Activated T-cell treated with anti-CD3 and anti-CD28 coated beads for 48 hours (primary cell): ENCODE measurements around the gene CCDC86.

Experiments
- DNase-seq: peaks from one replicate; pipeline ENCODE4 v3.0.0-alpha.2; 2020; ENCODE audit warnings: low read depth

CCDC86 gene

DNA sequence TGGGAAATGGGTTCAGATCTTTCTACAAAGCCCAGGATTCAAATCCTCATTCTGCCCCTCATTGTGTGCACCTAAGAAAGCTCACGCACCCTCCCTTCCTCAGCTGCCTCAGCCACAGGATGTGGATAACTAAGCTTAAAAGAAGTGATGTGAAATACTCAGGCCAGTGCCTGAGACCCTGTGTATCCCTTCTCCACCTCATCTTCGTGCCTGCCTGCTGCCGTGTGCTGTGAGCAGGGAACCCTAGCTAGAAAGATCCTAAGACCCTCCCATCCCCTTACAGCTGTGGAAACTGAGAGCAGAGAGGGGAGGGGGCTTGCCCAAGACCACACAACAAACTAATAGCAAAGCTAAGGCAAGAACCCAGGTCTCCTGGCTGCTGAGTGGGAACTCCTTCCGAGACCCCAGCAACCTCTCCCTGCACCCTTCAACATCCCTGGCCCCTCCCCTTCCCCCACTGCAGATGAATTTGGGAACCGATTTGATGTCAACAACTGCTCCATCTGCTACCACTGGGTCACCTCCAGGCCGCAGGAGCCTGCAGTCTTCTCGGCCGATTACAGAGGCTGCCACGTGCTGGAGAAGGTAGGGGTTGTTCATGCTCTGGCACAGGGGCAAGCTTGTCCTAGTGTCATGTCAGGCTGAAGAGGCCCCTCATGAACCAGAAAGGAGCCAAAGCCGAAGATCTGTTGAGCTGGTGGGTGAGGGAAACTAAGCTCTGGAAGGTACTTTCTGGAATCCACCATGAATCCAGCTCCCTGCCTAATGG is 27.0 kb downstream of the CCDC86 start:
- DNase-seq = no peak

DNA sequence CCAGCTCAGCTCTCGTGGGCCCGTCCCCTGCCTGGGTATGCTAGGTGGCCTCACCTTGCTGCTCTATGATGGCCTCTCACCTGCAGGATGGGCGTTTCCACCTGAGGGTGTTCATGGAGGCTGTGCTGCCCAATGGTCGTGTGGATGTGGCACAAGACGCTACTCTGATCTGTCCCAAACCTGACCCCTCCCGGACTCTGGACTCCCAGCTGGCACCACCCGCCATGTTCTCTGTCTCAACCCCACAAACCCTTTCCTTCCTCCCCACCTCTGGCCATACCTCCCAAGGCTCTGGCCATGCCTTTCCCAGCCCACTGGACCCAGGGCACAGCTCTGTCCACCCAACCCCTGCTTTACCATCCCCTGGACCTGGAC is 27.5 kb downstream of the CCDC86 start:
- no peak for DNase-seq

DNA sequence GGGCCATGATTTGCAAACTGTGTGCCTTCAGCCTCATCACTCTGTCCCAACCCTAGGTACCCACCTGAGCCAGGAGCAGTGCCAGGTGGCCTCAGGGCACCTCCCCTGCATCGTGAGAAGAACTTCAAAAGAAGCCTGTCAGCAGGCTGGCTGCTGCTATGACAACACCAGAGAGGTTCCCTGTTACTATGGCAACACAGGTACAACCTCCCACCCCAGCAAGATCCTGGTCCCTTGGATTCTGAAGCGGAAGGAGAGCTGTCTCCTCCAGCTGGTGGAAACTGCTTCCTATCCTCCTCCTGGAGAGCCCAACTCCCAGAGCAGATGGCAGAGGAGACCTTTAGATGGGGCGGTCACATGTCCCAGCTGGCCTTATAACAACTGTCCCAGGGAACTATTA is 28.4 kb downstream of the CCDC86 start:
- no peak for DNase-seq

DNA sequence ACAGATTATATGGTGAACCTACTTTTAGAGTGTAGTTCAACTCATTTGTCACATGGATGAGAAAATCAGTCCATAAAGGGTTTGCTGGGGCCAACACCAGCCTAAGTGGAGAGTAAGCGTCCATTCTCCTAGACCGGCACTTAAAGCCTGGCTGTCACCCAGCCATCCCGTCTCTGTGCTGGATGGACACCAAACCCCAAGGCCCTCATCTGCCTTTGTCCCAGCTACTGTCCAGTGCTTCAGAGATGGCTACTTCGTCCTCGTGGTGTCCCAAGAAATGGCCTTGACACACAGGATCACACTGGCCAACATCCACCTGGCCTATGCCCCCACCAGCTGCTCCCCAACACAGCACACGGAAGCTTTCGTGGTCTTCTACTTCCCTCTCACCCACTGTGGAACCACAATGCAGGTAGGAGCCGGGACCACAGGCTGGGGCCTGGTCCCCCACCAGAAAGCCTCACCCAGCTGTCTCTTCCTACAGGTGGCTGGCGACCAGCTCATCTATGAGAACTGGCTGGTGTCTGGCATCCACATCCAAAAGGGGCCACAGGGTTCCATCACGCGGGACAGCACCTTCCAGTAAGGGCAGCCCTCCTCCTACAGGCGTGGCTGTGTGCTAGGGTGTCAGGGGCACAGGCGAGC is 28.9 kb downstream of the CCDC86 start:
- DNase-seq = no peak

DNA sequence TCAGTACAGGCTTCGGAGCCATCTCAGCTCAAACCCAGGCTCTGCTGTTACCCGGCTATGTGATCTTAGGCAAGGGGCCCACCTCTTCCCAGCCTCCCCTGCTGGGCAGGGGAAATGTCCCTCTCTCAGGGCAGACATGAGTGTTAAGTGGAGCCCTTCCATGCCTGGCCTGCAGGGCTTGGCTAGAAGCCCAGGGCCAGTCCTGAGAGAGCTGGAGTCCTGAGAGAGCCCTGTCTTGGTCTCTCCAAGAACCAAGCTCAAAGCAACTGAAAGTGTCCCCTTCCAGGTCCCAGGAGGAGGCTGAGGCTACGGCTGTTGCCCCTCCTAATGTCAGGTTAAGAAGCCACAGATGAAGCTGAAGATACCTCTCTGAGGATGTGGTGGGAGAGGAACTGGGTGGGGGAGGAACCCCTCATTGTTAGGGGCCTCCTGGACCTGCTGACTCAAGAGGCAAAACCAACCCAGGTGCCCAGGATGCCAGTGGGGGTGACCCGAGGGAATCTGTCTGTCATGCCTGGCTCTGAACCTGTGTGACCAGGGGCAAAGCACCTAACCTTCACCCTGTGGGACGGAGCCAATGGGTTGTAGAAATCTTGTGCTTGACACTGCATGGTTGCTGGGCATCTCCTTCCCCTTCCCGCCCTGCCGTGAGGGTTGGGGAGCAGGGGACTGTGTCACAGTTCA is 29.6 kb downstream of the CCDC86 start:
- DNase-seq = no peak

DNA sequence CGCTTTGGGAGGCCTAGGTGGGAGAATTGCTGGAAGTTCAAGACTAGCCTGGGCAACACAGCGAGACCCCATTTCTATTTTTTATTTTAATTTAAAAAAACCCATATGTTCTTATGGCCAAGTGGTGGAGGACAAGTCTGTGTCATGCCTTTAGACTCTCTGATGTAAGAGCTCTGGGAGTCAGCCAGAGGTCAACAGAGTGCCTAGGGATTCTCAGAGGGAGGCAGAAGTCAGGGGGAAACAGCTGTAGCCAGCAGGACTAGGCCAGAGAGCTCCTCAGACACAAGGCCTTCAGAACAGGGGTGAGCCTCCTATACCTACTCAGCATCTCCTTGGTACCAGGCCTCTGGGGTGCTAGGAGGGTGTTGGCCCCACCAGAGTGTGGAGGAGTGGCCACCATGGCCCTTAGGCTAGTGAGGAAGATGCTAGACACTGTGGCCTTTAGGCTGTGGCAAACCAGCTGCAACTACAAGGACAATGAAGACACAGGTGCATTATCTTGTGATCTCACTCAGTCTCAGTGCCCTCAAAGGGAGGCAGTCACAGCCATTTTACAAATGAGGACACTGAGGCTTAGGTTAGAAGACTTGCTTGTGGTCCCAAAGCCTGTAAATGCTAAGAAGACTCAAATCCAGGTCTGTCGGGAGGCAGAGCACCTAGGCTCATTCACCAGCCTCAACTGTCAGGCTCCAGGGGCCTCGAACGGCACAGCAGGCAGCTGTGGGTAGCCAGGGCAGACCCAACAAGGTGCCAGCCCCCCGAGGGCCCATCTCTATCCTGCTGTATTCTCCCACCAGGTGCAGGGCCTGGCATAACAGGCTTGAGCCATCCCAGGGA is 30.4 kb downstream of the CCDC86 start:
- no peak for DNase-seq

DNA sequence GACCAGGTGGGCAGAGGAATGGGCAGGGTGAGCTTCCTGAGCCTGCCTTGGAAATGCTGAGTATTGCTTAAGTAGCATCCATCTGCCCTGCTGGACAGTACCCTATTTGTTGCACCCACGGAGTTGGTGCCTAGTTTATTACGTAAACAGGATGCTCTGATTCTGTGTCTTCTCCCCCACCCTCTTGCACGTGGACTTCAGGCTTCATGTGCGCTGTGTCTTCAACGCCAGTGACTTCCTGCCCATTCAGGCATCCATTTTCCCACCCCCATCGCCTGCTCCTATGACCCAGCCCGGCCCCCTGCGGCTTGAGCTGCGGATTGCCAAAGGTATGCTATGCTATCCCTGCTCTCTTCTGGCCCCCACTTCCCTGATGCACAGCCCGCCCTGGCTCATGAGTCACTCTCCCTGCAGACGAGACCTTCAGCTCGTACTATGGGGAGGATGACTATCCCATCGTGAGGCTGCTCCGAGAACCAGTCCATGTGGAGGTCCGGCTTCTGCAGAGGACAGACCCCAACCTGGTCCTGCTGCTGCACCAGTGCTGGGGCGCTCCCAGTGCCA is 31.1 kb downstream of the CCDC86 start:
- no peak for DNase-seq

DNA sequence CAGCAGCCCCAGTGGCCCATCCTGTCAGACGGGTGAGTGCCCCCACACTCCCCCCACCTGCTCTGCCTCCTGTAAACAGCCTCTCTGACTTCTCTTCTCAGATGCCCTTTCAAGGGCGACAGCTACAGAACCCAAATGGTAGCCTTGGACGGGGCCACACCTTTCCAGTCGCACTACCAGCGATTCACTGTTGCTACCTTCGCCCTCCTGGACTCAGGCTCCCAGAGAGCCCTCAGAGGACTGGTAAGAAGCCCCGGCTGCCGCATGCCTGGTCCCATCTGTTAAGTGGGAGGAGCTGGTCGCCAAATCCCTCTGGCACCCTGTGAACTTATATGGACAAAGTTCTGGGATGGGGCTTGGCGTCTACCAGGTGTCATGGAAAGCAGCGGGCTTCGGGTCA is 31.6 kb downstream of the CCDC86 start:
- no peak for DNase-seq

DNA sequence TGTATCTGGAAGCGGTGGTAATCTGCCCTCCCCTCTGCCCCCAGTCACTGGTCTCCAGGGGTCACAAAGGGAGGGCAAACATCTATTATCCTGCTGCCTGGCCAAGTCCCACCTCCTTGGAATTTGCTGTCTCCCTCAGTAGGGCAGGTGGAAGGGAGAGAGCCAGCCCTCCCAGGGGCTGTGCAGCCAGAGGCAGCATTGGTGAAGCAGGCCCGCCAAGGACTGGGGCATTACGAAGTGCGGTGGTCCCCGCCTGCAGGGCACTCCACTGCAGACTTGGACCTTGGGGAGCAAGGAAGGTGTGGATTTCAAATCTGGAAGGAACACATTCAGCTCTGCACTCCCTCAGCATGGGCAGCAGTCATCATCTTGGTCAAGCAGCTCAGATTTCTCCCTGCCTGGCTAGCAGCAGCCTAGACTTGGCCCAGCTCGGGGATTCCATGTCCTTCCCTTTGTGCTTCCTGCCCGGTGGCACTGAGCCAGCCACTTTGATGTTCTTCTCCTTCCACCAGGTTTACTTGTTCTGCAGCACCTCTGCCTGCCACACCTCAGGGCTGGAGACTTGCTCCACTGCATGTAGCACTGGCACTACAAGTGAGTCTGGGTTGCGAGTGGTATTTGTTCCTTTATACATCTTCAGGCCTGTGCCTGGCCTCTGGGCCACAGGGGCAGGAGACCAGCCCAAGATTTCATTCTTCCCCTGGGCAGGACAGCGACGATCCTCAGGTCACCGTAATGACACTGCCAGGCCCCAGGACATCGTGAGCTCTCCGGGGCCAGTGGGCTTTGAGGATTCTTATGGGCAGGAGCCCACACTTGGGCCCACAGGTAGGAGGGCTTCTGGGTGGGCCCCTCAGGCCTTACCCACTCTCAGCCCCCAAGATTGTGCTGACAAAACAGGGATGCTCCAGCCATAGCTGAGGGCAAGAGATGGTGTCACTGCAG is 32.8 kb downstream of the CCDC86 start:
- no peak for DNase-seq

DNA sequence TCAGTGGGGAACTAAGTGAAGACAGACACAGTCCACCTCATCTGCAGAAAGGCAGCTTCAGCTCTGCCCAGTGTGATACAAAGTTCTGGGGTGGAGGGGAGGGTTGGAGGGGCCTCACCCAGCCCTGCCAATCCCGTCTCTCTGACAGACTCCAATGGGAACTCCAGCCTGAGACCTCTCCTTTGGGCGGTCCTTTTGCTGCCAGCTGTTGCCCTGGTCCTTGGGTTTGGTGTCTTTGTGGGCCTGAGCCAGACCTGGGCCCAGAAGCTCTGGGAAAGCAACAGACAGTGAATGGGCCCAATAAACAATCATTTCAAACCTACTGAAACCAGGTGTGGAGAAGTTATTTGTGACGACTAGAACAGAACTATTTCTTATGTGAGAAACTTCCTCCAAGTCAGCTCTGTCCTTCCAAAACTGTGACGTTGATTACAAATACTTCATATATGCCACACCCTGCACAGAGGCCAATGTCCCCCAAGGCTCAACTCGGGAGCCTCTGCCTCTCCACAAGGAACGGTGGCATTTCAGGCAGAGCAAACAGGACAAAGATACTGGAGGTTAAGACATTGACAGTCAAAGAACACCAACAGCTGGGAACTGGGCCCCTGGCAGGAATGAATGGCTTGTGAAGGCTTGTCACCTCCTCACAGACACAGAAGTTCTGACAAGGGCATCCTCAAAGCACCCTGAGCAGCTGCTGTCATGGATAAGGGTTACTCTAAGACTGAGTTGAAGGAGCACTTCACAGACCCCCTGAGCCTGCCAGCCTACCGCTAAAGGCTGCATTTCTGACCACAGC is 33.7 kb downstream of the CCDC86 start:
- DNase-seq = no peak

DNA sequence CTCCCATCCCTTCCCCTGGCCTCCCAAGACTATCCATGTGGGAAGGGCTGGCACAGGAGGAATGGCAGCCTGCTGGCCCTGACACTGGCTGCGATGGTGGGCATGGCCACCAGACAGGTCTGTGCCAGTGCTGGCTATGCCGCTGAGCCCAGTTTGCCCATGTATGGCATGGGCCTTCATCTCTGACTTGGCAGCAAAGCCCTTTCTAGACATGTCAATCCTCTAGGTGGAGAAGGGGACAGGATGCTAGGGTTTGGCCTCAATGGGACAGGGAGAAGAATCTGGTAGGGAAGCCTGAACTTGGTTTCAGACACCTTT is 34.2 kb downstream of the CCDC86 start:
- DNase-seq = no peak

DNA sequence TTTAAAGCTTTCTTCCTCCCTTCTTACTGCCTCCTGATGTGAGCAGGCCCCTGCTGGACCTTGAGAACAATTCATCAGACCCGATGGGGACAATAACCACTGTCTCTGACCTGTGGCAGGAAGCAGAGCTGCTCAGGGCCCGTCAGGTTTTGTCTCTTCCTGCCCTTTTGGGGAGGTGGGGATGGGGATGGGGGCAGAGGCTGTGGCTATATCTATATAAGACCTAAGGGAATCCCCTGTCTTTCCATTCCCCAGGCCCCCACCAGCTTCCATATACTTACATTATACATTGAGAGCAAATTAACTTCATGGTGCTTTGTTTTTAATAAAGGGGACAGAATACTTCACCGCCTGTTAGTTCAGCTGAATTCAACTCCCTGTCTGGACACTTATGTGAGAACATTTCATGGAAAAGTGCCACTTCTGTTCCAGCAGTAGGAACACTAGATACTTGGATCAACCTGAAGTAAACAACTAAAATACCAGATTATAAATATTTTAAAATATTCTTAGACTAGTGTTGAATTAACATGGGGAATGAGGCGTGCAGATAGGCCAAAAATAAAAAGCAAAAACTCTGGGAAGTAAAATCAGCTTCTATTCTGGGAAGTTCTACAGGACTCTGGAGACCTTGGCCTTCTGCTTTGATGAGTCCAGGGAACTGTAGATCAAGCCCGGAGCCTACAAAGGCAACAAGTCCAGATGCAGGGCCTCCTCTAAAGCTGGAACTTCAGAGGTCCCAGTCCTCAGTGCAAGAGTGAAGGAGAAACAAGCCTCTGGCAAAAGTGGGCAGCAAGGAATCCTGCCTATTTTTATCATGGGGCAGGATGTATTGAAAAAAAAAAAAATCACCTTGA is 36.6 kb downstream of the CCDC86 start:
- DNase-seq = no peak

DNA sequence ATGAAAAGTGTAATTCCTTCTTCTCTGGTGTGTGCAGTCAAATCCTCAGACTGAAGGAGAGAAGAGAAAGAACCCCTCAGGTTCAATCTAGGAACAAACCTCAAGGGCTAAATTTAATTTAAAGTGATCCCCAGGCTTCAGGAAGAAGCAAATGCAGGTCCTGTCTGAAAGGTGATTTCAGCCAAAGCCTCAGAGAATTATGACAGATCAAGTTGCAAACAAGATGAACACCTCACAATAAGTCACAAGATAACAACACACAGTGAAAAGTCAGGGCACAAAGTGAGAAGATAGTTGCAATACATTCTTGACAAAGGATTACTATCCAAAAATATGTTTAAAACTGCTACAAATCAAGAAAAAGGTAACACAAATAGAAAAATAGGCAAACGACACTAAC is 37.2 kb downstream of the CCDC86 start:
- no peak for DNase-seq

DNA sequence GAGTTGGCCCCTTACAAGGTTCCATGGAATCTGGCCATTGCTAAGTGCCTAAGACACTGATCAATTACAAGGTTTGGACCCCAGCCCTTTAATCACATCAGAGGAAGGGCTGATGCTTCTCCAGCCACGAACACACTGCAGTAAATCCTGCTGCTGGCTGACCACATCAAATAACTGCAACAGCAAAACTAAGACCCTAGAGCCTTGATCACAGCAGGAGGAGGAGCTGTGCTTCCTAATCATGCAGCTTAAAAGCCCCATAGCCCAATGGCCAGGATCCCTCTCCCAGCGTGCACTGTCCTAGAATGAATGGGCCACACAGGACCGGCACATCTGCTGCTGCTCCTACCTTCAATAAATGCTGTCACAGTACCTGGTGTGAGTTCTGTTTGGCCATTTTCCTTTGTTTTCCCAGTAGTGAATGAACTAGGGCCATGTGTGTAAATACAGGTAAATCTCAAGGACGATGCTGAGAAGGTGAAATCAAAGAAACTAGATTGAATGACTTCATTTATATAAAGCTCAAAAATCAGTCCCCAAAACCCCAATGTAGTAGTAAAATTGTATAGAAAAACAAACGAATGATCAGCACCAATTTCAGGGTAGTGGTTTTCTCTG is 38.2 kb downstream of the CCDC86 start:
- no peak for DNase-seq

DNA sequence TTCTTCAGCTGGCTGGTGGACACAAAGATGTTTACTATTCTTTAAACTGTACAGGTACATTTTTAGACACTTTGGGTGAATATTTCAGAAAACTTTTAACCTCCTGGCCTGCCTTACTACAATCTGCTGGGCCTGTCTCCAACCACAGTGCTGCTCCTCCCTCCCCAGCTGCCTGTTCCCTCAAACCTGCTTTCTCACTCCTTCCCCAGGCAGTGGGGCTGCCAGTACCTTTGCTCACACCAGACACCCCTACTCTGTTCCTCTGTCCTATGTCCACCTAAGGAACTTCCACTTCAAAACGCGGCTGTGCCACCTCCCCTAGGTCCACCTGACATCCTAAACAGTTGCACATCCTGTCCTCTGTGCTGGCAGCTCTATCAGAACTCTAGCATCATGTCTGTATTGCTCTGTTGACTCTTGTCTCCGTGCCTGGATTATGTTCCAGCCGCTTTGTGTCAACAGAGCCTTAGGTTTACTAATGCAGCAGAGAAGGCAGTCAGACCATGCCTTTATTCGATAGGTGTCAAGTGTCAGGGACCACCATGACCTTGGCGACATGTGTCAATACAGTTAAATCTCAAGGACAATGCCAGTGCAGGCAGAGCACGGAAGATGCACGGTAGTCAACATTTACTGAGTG is 38.9 kb downstream of the CCDC86 start:
- no peak for DNase-seq

DNA sequence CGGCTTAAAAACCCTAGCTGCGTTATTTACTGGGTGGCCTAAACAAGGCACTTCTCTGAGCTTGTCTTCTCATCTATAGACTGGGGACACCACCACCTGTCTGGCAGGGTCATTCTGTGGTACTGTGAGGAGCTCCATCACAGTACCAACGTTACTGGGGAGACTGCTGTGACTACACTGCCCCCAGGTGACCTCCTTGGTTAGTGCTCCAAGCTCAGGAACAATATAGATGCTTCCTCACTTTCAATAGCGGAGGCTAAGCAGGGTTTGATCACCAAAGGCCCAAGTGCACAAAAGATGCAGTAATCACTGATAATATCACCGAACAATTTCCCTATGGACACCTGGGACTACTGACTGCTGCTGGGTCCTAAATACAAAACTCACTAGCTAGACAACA is 45.6 kb downstream of the CCDC86 start:
- DNase-seq = peak; percentile 20

DNA sequence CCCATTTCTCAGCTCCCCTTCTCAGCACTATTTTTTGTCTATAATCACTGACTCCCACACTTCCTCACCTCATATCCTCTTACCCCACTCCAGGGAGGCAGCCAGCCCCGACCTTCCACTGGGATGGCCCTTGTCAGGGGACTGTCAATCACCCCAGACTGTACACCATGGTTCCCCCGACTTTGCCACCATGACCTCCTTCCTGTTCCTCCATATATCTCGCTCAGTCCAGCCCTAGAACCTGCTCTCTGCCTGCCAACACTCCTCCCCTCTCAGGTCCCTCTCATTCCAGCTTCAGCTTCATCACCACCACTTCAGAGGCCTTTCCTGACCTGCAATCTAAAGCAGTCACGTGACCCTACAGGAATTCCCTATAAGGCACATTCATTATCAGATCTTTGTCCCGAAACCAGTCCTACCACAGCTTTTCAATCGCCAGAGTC is 48.0 kb downstream of the CCDC86 start:
- no peak for DNase-seq

DNA sequence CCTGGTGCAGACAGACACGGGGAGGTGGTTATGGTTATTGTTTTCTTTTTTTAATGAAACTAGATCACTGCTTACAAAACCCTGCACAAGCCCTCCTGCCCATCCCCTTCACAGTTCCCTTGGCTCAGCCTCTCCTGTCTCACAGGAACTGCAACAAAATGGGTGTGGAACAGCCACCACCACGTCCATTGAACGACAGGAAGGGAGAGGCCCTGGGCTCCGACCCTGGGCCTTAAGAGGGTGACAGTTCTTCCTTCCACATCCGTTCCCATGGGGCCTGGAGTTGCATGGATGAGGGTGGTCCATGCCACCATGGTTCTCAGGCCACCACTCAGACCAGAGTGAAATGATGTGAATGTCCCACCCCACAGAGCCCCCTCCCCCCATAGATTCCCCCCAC is 48.8 kb downstream of the CCDC86 start:
- no peak for DNase-seq
